Glutamatergic neuron (in vitro differentiated cells): ENCODE results near the gene SMPDL3A. TPM values are rescaled to one million over a fixed set of nuclear protein-coding genes. Genes with fewer than 3 reads are reported as not detected.

Experiments used
- DNase-seq: peaks from one replicate; pipeline ENCODE4 v3.0.0; 2022
- H3K27ac Mint-ChIP-seq: one replicate; pipeline ENCODE4 v1.8.0; 2020; ENCODE audit warnings: mild to moderate bottlenecking, mixed read lengths, inconsistent platforms; ENCODE audit not compliant: unreplicated experiment
- H3K27me3 Mint-ChIP-seq: one replicate; pipeline ENCODE4 v1.8.0; 2020; ENCODE audit warnings: mild to moderate bottlenecking, moderate library complexity, mixed read lengths, inconsistent platforms; ENCODE audit not compliant: unreplicated experiment
- H3K36me3 Mint-ChIP-seq: one replicate; pipeline ENCODE4 v1.8.0; 2020; ENCODE audit warnings: mild to moderate bottlenecking, mixed read lengths, inconsistent platforms; ENCODE audit not compliant: unreplicated experiment
- H3K4me1 Mint-ChIP-seq: one replicate; pipeline ENCODE4 v1.8.0; 2020; ENCODE audit warnings: mild to moderate bottlenecking, low read depth, mixed read lengths, inconsistent platforms; ENCODE audit not compliant: unreplicated experiment
- H3K4me3 Mint-ChIP-seq: one replicate; pipeline ENCODE4 v1.8.0; 2020; ENCODE audit warnings: mild to moderate bottlenecking, mixed read lengths, inconsistent platforms; ENCODE audit not compliant: unreplicated experiment
- H3K9me3 Mint-ChIP-seq: one replicate; pipeline ENCODE4 v1.8.0; 2020; ENCODE audit warnings: mild to moderate bottlenecking, moderate library complexity, mixed read lengths, inconsistent platforms; ENCODE audit not compliant: unreplicated experiment
- CTCF ChIP-seq: fragments of 200-600 bp; sonication (generic); IDR thresholded peaks from one replicate; pipeline ENCODE4 v1.5.0; 2021; ENCODE audit not compliant: partially characterized antibody, unreplicated experiment
- total RNA-seq: library from RNA; stranded (reverse); fragmentation: NEBNext Ultra II Directional; extraction: Animal tissue kit (Norgen Biotek cat#: 25700); gene quantifications from one replicate; pipeline ENCODE4 v1.2.1, GENCODE V29; 2021; ENCODE audit not compliant: unreplicated experiment

SMPDL3A gene
- total RNA-seq, 1 donor from 2014 or later: 10.0 TPM

- Mint-ChIP-seq H3K9me3 (peaks cover 3% of the 10 kb centered on the region), H3K4me1 (no peaks in the 10 kb centered on the region), H3K36me3 (peaks cover 3% of the 10 kb centered on the region), H3K4me3 (no peak overlapping the region), H3K27ac (no peak overlapping the region), H3K27me3 (peaks cover under 1% of the 10 kb centered on the region)
- no peak for TF ChIP-seq CTCF
- DNase-seq: no peak
Observed at GRCh38 chr6:122845464-122845863, 56.4 kb downstream of the SMPDL3A start.

GRCh38 chr6:122845916-122846612 lies 57.0 kb downstream of the SMPDL3A start:
- no peaks in the 10 kb centered on the region for H3K4me1 Mint-ChIP-seq
- peaks cover 2% of the 10 kb centered on the region for H3K27me3 Mint-ChIP-seq
- no peak for TF ChIP-seq CTCF
- H3K36me3 Mint-ChIP-seq: peaks cover 8% of the 10 kb centered on the region
- H3K27ac Mint-ChIP-seq: no peak overlapping the region
- no peak for DNase-seq
- H3K9me3 Mint-ChIP-seq: peaks cover 8% of the 10 kb centered on the region
- H3K4me3 Mint-ChIP-seq: no peak overlapping the region

DNA sequence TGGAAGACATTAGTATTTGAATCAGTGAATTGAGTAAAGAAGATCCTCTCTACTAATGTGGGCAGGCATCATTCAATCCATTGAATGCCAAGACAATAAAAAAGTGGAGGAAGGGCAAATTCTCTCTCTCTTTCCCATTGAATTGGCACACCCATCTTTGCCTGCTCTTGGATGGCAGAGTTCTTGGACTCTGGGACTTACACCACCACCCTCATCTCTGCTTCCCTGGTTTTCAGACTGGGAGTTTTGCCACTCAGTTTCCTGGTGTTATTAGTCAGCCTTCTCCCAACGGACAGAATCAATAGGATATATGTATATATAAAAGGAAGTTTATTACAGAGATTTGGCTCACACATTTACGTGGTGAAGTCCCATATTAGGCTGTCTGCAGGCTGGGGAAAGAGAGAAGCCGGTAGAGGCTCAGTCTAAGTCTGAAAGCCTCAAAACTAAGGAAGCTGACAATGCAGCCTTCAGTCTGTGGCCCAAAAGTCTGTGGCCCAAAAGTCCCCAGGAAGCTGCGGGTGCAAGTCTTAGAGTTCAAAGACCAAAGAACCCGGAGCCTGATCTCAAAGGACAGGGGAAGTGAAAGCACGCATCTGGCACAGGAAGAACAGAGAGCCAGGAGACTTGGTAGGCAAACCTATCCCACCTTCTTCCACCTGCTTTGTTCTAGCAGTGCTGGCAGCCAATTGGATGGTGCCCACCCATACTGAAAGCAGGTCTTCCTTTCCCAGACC lies 64.4 kb downstream of the SMPDL3A start:
- no peak for TF ChIP-seq CTCF
- peaks cover 8% of the 10 kb centered on the region for H3K36me3 Mint-ChIP-seq
- no peak for DNase-seq
- H3K27ac Mint-ChIP-seq: no peak overlapping the region
- H3K4me1 Mint-ChIP-seq: no peaks in the 10 kb centered on the region
- peaks cover 8% of the 10 kb centered on the region for H3K9me3 Mint-ChIP-seq
- H3K4me3 Mint-ChIP-seq: no peak overlapping the region
- H3K27me3 Mint-ChIP-seq: peaks cover 4% of the 10 kb centered on the region

Other genes starting within 250 kb of the SMPDL3A start
- gene PKIB, start 178.9 kb upstream of the SMPDL3A start, total RNA-seq: 48.1 TPM
- 3.3 TPM for gene FABP7, start 9.5 kb upstream of the SMPDL3A start, total RNA-seq
- 18.6 TPM for gene CLVS2, start 207.0 kb downstream of the SMPDL3A start, total RNA-seq